ENCODE measurements around the gene RPS2.
"Not testable (repeated sequence)": the region's sequence is repeated elsewhere in the genome, so short reads cannot be mapped to it uniquely, and the experiment has no call there.

Gene RPS2

GRCh38 chr16:1959269-1960039 is 5.2 kb downstream of the RPS2 start, which contains the start of gene NDUFB10:
NDUFB10 (plus strand) TSS chr16:1959538; CDS start chr16:1959625, 87 bp downstream.
- Histone ChIP-seq H3K4me3 (replicated peaks; ENCODE audit: insufficient read depth, low read length) (peak within 1 kb of the TSS; percentile 91), H3K27me3 (ENCODE audit: insufficient read depth, poor library complexity, severe bottlenecking) (no peaks in the 10 kb centered on the region), H3K27ac (replicated peaks) (peak within 1 kb of the TSS; percentile 87)
- TF ChIP-seq REST (IDR thresholded peaks at IDR 0.05; ENCODE audit: insufficient replicate concordance, low read depth) (peak; percentile 5), CTCF (IDR thresholded peaks at IDR 0.05; ENCODE audit: insufficient read depth, low read length) (peak; percentile 56), SPI1 (IDR thresholded peaks at IDR 0.05; ENCODE audit: borderline replicate concordance, low read depth) (no peak), GABPA (IDR thresholded peaks at IDR 0.05; ENCODE audit: low read depth) (no peak), POLR2AphosphoS5 (IDR thresholded peaks at IDR 0.05; ENCODE audit: low read depth) (peak; percentile 86; the same call in 1 of the 2 replicates)
- DNase-seq (ENCODE audit: low read depth in 1 of 2, low spot score in 1 of 2) = peak; percentile 91 to 93

- DNase-seq (ENCODE audit: low read depth in 1 of 2, low spot score in 1 of 2) = no peak
- Histone ChIP-seq H3K27me3 (ENCODE audit: insufficient read depth, poor library complexity, severe bottlenecking) (no peaks in the 10 kb centered on the region), H3K27ac (replicated peaks) (no peak overlapping the region), H3K4me3 (replicated peaks; ENCODE audit: insufficient read depth, low read length) (0 out of 2 replicates have a peak overlapping the region, but pooled peaks have one; percentile 91)
- no peak for TF ChIP-seq SPI1 (IDR thresholded peaks at IDR 0.05; ENCODE audit: borderline replicate concordance, low read depth)
- TF ChIP-seq CTCF (IDR thresholded peaks at IDR 0.05; ENCODE audit: insufficient read depth, low read length) = no peak
- TF ChIP-seq GABPA (IDR thresholded peaks at IDR 0.05; ENCODE audit: low read depth) = no peak
- TF ChIP-seq POLR2AphosphoS5 (IDR thresholded peaks at IDR 0.05; ENCODE audit: low read depth) = no peak
- no peak for TF ChIP-seq REST (IDR thresholded peaks at IDR 0.05; ENCODE audit: insufficient replicate concordance, low read depth)
Measured at GRCh38 chr16:1958715-1959268, 5.8 kb downstream of the RPS2 start.

- H3K27me3 ChIP-seq (ENCODE audit: insufficient read depth, poor library complexity, severe bottlenecking); H3K4me3 ChIP-seq (replicated peaks; ENCODE audit: insufficient read depth, low read length); H3K27ac ChIP-seq (replicated peaks); DNase-seq (ENCODE audit: low read depth in 1 of 2, low spot score in 1 of 2): not testable (repeated sequence)
Measured at GRCh38 chr16:1958143-1958491, 6.5 kb downstream of the RPS2 start.

- H3K27me3 ChIP-seq (ENCODE audit: insufficient read depth, poor library complexity, severe bottlenecking); DNase-seq (ENCODE audit: low read depth in 1 of 2, low spot score in 1 of 2); H3K4me3 ChIP-seq (replicated peaks; ENCODE audit: insufficient read depth, low read length); H3K27ac ChIP-seq (replicated peaks): not testable (repeated sequence)
Measured at GRCh38 chr16:1957434-1958142, 7.0 kb downstream of the RPS2 start.

All from HL-60 (cell line).